GM12878 (cell line): Measurements from ENCODE around the gene DNAAF5. TPM values are rescaled to one million over a fixed set of nuclear protein-coding genes. Genes with fewer than 3 reads are reported as not detected.

Experiments
- ATAC-seq: fragments of 200-7000 bp; cut with Tn5 transposase; 3 replicates; pipeline ENCODE4 v1.9.1; 2020; ENCODE audit warnings: mild to moderate bottlenecking, moderate library complexity
- BruUV-seq: library from RNA; stranded (reverse); fragments of 400-500 nt; replicated peaks from 2 replicates; lab custom pipeline; 2021; lab: Mats Ljungman, UMichigan
- CTCF ChIA-PET: fragments of 300-600 bp; sonication (Branson Sonifier 250); formaldehyde crosslinking; extraction: SDS; loops from one replicate; lab custom pipeline; 2021; ENCODE audit warnings: inconsistent platforms; lab: Yijun Ruan, JAX
- POLR2A ChIA-PET: fragments of 350-600 bp; formaldehyde crosslinking; extraction: SDS; loops from one replicate; lab custom pipeline; 2021; ENCODE audit warnings: inconsistent platforms; lab: Charles Lee
- RAD21 ChIA-PET: fragments of 300-600 bp; sonication (Branson Sonifier 250); formaldehyde crosslinking; loops from one replicate; lab custom pipeline; 2023; ENCODE audit warnings: antibody characterized with exemption; ENCODE audit not compliant: unreplicated experiment; lab: Charles Lee
- SMC1A ChIA-PET: fragments of 300-600 bp; sonication (Branson Sonifier 250); formaldehyde crosslinking; loops from one replicate; lab custom pipeline; 2023; ENCODE audit not compliant: unreplicated experiment, uncharacterized antibody; lab: Charles Lee
- DNase-seq: peaks from one replicate; pipeline ENCODE4 v3.0.0-alpha.2; 2011; ENCODE audit warnings: low read depth, low spot score
- FAIRE-seq: peaks from 3 replicates; lab custom pipeline; 2011; peaks lifted over from hg19 to GRCh38; lab: Jason Lieb, UNC
- H2AFZ ChIP-seq: 2 replicates; pipeline ENCODE4 v1.6.0; 2011; ENCODE audit warnings: low read depth, low read length, control low read depth; ENCODE audit not compliant: control insufficient read depth
- H3K27ac ChIP-seq: 2 replicates; pipeline ENCODE4 v1.5.1; 2011; ENCODE audit warnings: control low read depth; ENCODE audit not compliant: control insufficient read depth, insufficient read depth
- H3K27me3 ChIP-seq, 2 experiments: replicated peaks in 1 of 2; 2 replicates each; pipeline versions ENCODE4 v1.6.0 to v1.6.1; 2011; ENCODE audit warnings: low read length in 1 of 2; ENCODE audit not compliant: control insufficient read depth in 2 of 2, insufficient read depth in 2 of 2
- H3K36me3 ChIP-seq, 2 experiments: 2 replicates each; pipeline ENCODE4 v1.5.1; 2011; ENCODE audit warnings: low read length in 1 of 2; ENCODE audit not compliant: control insufficient read depth in 2 of 2, insufficient read depth in 2 of 2
- H3K4me1 ChIP-seq: 2 replicates; pipeline ENCODE4 v1.6.1; 2011; ENCODE audit warnings: mild to moderate bottlenecking, low read length, moderate library complexity, mixed read lengths; ENCODE audit not compliant: control insufficient read depth, insufficient read depth
- H3K4me2 ChIP-seq: 2 replicates; pipeline ENCODE4 v1.6.0; 2011; ENCODE audit warnings: control low read depth; ENCODE audit not compliant: control insufficient read depth, insufficient read depth
- H3K4me3 ChIP-seq: fragments of 200-600 bp; sonication (generic); 2 replicates; pipeline ENCODE4 v1.5.1; 2016
- H3K79me2 ChIP-seq: 2 replicates; pipeline ENCODE4 v1.6.0; 2011; ENCODE audit warnings: low read length; ENCODE audit not compliant: control insufficient read depth, insufficient read depth
- H3K9ac ChIP-seq: 2 replicates; pipeline ENCODE4 v1.8.0; 2011; ENCODE audit warnings: low read length, control low read depth, mixed read lengths; ENCODE audit not compliant: control insufficient read depth, insufficient read depth
- H3K9me3 ChIP-seq: replicated peaks from 3 replicates; pipeline ENCODE4 v1.5.1; 2011; ENCODE audit warnings: mild to moderate bottlenecking, low read length; ENCODE audit not compliant: control insufficient read depth, insufficient read depth
- H4K20me1 ChIP-seq: 2 replicates; pipeline ENCODE4 v1.6.0; 2011; ENCODE audit not compliant: control insufficient read depth, insufficient read depth
- BHLHE40 ChIP-seq, 2 experiments: fragments of 450-650 bp in 1 of 2; IDR thresholded peaks; 2 replicates each; pipeline ENCODE4 v1.6.1; 2011 to 2017; ENCODE audit warnings: low read depth in 2 of 2, borderline replicate concordance in 1 of 2, improper control_type of control experiment in 1 of 2, low read length in 1 of 2, mild to moderate bottlenecking in 1 of 2
- CBX5 ChIP-seq: sonication (generic); IDR thresholded peaks from 2 replicates; pipeline ENCODE4 v1.6.1; 2016; ENCODE audit warnings: low read depth, moderate library complexity, mild to moderate bottlenecking, inconsistent platforms
- E4F1 ChIP-seq: fragments of 450-650 bp; IDR thresholded peaks from 2 replicates; pipeline ENCODE4 v1.6.1; 2018; ENCODE audit warnings: borderline replicate concordance, mild to moderate bottlenecking; ENCODE audit not compliant: partially characterized antibody
- JUNB ChIP-seq: IDR thresholded peaks from 2 replicates; pipeline ENCODE4 v1.6.1; 2016; ENCODE audit warnings: antibody characterized with exemption, mild to moderate bottlenecking
- MEF2A ChIP-seq: IDR thresholded peaks from 2 replicates; pipeline ENCODE4 v1.6.1; 2011; ENCODE audit warnings: low read depth, mild to moderate bottlenecking, low read length, moderate library complexity; ENCODE audit not compliant: insufficient read depth
- MLLT1 ChIP-seq: fragments of 450-650 bp; IDR thresholded peaks from 2 replicates; pipeline ENCODE4 v1.6.1; 2016; ENCODE audit warnings: mild to moderate bottlenecking
- NFYB ChIP-seq: IDR thresholded peaks from 2 replicates; pipeline ENCODE4 v1.6.1; 2011; ENCODE audit warnings: low read depth, mild to moderate bottlenecking, low read length, improper control_type of control experiment, moderate library complexity; ENCODE audit not compliant: insufficient read depth
- NR2C2 ChIP-seq: IDR thresholded peaks from 2 replicates; pipeline ENCODE4 v1.6.1; 2011; ENCODE audit warnings: borderline replicate concordance, low read depth; ENCODE audit not compliant: control insufficient read depth, insufficient read length
- SKIL ChIP-seq: fragments of 450-650 bp; IDR thresholded peaks from 2 replicates; pipeline ENCODE4 v1.6.1; 2017; ENCODE audit warnings: mild to moderate bottlenecking, low read depth, inconsistent platforms; ENCODE audit not compliant: poor library complexity, severe bottlenecking
- SP1 ChIP-seq: IDR thresholded peaks from one replicate; pipeline ENCODE4 v1.6.1; 2011; ENCODE audit warnings: low read depth, low read length
- TCF3 ChIP-seq: IDR thresholded peaks from 2 replicates; pipeline ENCODE4 v1.6.1; 2012; ENCODE audit warnings: low read depth, mild to moderate bottlenecking, low read length, borderline replicate concordance; ENCODE audit not compliant: insufficient read depth
- ZBTB33 ChIP-seq: fragments of 450-650 bp; IDR thresholded peaks from 2 replicates; pipeline ENCODE4 v1.6.1; 2017; ENCODE audit warnings: mild to moderate bottlenecking
- ZSCAN29 ChIP-seq: fragments of 450-650 bp; IDR thresholded peaks from 2 replicates; pipeline ENCODE4 v1.6.1; 2017; ENCODE audit warnings: mild to moderate bottlenecking, moderate library complexity
- WGBS: methylation state at CpG from one replicate; pipeline ENCODE4 v1.1.6; 2016; ENCODE audit warnings: low lambda C conversion rate; ENCODE audit not compliant: insufficient replicate concordance, insufficient coverage; ENCODE audit errors: missing lambda C conversion rate; 5-methylcytosine and 5-hydroxymethylcytosine counted together
- in situ Hi-C: fragments of 300-500 bp; cut with MboI; formaldehyde crosslinking; loops from 9 replicates; pipeline ENCODE4 v1.14.3; 2018; ENCODE audit warnings: mixed read lengths
- intact Hi-C: fragments of 100-400 bp; cut with micrococcal nuclease; formaldehyde crosslinking; loops from one replicate; pipeline ENCODE4 v1.14.2; 2022; ENCODE audit not compliant: unreplicated experiment
- polyA plus RNA-seq, 11 experiments: library from polyadenylated mRNA; depleted of rRNA in 4 of 11; unstranded in 6 of 11; stranded (reverse) in 5 of 11; fragments of >200 nt; fragmentation: Nextera tagmentation in 4 of 11; fragmentation: Illumina TruSeq in 1 of 11; extraction: Ambion mirVana in 4 of 11; extraction: Trizol in 1 of 11; gene quantifications; 1 replicate in 1 of 11; 2 replicates in 10 of 11; pipeline versions ENCODE4 v1.2.1 to v1.2.3, GENCODE V29; 2011 to 2016; ENCODE audit warnings: inconsistent platforms in 2 of 11, missing spikeins in 2 of 11, low read depth in 1 of 11
- total RNA-seq, 4 experiments: library from RNA; depleted of rRNA in 3 of 4; stranded (reverse); fragments of >200 nt in 3 of 4; fragmentation: Illumina TruSeq in 1 of 4; extraction: Trizol in 1 of 4; gene quantifications; 2 replicates each; pipeline versions ENCODE4 v1.2.1 to v1.2.3, GENCODE V29; 2013 to 2021

DNAAF5 gene
- total and polyA plus RNA-seq, 10 of the 15 experiments (the other 5 are each of a cell fraction or from before 2014, with no cell fraction given) = 1.8 to 38.3 (median 9.2) TPM

- no peak for TF ChIP-seq MLLT1
- TF ChIP-seq ZSCAN29 = no peak
- TF ChIP-seq E4F1 = peak; percentile 99
- TF ChIP-seq SP1 = peak; percentile 26
- TF ChIP-seq NFYB = no peak
Measured at GRCh38 chr7:726084-726853, at the start of gene DNAAF5 (continued).

- no peaks in the 10 kb centered on the region for H3K27me3 ChIP-seq
- ATAC-seq = no peak
- H3K4me2 ChIP-seq = no peak overlapping the region
- H3K27ac ChIP-seq = no peak overlapping the region
- WGBS = 96% methylated on average over 21 of the region's 23 CpGs
- ChIA-PET CTCF (no interaction called here), SMC1A (no interaction called here), POLR2A (interaction anchor here (0.6 kb wide), 1 partner anchor 11 kb away, joined by 4 read pairs; no protein-coding TSS in a partner anchor), RAD21 (no interaction called here)
- intact Hi-C loops = no loop called here
- H3K36me3 ChIP-seq = peaks cover 2 to 9% of the 10 kb centered on the region in 2 experiments; a peak in 3 of 4 replicates
- DNase-seq = no peak
- H3K9me3 ChIP-seq = peaks cover 6% of the 10 kb centered on the region; the same call in 2 of the 3 replicates
- H3K9ac ChIP-seq = no peak overlapping the region
- in situ Hi-C loops = no loop called here
- BruUV-seq = no TSS peak
- H3K79me2 ChIP-seq = no peaks in the 10 kb centered on the region
- H4K20me1 ChIP-seq = no peaks in the 10 kb centered on the region
- H3K4me1 ChIP-seq = no peaks in the 10 kb centered on the region
- H2AFZ ChIP-seq = no peak overlapping the region
- H3K4me3 ChIP-seq = no peak overlapping the region
- FAIRE-seq = no peak
- TF ChIP-seq SKIL = no peak
- no peak for TF ChIP-seq CBX5
- no peak for TF ChIP-seq ZBTB33
- TF ChIP-seq TCF3 = no peak
- no peak for TF ChIP-seq JUNB
- TF ChIP-seq BHLHE40 (IDR thresholded peaks at IDR 0.05; ENCODE audit: borderline replicate concordance in 1 of 2, low read depth in 2 of 2, low read length in 1 of 2) = no peak
- no peak for TF ChIP-seq MEF2A
- TF ChIP-seq ZSCAN29 = no peak
- TF ChIP-seq NR2C2 = no peak
Measured at GRCh38 chr7:676972-677385, 49.5 kb upstream of the DNAAF5 start.
